NCI-H2227 (cell line): ENCODE measurements around the gene PRIM2.
"Not testable (repeated sequence)": the region's sequence is repeated elsewhere in the genome, so short reads cannot be mapped to it uniquely, and the experiment has no call there.

Experiments used
- DNase-seq: peaks from one replicate; lab custom pipeline; 2025; ENCODE audit not compliant: unreplicated experiment; lab: John Stamatoyannopoulos, UW

Gene PRIM2

DNA sequence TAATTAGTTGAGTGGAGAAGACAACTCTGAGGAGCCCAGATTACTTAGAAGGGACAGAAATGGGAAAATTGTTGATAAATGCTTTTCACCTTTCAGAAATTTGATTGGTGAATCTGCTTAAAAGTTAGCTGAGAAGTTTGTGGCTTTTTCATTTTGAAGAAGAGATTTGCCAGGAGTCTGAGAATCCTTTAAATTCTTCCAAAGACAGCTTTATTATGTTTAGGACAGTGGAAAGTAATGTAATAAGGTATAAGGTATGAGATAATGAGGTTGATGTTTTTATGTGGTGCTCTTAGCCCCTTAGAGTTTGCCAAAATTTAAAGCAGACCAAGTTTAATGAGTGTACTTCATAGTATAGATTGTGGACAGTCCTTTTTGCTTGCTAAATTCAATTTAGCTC, 42.3 kb downstream of the PRIM2 start:
- not testable (repeated sequence) for DNase-seq

DNA sequence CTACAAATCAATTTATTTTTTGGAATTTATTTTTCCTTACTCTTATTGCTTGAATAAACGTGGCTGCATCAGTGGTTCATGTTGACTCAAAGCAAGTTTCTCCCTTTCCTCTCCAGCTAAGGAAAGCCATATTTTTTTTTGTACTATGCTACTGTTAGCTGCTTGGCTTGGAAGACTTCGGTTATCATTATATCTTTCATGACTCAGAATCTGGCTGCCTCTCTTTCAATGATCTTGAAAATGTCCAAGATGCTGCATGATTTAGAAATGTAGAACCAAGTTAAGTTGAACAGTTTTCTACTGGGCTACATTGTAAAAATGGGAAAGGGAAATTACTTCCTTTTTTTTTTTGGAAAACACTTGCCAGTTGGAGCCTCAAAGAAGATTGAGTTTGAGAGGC, 44.9 kb downstream of the PRIM2 start:
- DNase-seq, result not testable (repeated sequence)

DNA sequence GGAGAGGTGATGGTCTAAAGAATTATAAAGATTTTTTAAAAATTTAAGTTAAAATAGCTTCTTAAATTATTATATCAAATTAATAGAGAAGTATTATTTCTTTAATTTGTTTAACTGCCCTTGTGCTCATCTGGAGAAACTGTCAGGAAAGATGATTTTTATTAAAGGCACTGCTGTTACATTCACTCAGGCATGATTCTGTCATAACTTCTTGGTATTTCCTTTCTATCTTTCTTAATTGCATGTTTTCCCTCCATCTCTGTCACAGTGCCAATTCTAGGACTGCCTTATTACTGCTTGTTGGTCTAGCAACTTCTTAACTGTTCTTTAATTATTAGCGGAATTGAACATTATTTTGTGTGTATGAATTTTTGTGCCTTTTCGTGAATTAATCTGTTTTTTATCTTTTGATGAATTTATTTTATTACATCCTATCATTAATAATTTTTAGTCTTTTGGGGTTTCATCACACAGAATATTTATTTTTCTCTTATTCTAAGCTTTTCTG, 47.7 kb downstream of the PRIM2 start:
- not testable (repeated sequence) for DNase-seq

DNA sequence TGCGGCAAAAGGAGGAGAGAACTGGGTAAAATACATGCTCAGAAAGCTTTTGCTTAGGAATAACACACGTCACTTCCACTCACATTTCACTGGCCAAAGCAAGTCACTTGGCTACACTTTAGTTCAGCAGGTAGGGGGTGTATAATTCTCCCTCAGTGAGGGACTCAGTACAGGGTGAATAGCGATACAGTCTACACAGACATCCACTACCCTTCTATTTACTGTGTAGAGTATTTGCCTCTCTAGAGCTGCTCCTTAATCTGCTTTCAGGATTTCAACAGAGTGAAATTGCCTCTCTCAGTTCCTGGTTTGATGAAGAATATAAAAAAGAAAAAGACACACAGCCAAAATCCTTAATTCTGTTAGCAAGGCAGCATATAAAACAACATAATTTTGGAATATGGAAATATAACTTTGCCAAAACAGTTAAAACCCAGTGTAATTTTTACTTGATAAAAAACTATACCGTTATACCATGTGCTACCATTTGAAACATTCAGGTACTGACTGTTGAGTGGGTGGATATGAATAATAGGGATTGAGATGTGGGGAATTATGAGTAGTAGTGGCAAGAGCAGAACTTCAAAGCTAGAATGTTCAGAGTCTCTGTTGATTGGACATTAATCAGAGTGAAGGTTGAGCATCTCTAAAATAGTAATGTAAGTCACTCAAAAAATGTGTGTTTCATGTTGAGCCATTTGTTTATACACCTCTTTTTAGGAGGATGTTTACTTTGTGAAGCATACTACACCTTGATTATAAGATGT, 51.7 kb downstream of the PRIM2 start:
- not testable (repeated sequence) for DNase-seq

DNA sequence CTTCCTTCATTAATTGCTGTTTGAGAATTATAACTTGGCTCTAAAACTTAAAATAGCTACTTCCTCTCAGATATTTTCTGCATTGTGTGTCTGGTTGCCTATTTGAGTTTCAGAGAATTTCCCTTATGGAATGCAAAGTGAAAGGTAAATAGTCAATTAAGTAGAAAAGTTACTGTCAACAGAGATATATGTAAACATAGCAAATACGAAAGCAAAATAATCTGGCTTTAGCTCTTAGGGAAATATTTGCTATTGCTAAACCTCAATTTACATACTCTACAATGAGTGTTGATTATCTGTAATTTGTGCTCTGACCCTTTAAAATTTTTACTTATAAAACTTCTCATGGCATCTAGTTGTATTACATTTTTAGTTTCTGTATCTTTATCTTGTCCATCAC, 54.3 kb downstream of the PRIM2 start:
- DNase-seq, result not testable (repeated sequence)

DNA sequence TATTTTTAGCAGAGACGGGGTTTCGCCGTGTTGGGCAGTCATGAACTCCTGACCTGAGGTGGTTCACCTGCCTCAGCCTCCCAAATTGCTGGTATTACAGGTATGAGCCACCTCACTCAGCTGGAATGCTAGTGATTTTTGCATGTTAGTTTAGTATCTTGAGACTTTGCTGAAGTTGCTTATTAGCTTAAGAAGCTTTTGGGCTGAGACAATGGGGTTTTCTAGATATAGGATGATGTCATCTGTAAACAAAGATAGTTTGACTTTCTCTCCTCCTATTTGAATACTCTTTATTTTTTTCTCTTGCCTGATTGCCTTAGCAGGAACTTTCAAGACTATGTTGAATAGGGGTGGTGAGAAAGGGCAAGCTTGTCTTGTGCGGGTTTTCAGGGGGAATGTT, 57.3 kb downstream of the PRIM2 start:
- DNase-seq, result not testable (repeated sequence)

DNA sequence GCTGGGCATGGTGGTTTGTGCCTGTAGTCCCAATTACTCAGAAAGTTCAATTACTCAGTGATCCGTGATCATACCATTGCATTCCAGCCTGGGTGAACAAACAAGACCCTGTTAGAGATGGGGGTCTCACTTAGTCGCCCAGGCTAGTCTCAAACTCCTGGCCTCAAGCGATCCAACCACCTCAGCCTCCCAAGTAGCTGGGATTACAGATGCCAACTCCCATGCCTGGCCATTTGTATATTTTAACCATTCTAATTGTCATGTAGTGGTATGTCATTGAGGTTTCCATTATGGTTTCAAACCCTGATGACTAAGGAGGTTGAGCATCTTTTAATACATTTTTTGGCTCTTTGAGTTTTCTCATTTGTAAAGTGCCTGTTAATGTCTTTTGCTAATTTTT, 58.7 kb downstream of the PRIM2 start:
- not testable (repeated sequence) for DNase-seq

DNA sequence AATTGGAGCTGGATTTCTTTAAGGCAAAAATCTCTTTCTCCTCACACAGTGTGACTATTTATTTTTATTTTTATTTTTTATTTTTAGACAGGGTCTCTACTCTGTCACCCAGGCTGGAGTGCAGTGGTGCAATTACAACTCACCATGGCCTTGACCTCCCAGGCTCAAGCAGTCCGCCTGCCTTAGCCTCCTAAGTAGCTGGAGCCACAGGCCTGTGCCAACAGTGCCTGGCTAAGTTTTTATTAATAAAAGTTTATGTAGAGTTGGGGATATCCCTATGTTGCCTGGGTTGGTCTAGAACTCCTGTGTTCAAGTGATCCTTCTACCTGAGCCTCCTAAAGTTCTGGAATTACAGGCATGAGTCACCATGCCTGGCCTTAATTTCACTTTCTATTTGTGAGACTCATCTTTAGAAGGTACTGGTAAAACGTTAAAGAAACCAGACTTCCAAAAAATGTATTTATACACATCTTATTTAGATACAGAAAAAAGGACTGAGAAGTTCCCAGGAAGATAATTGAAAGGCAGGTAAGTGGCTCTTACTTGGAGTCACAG, 71.7 kb downstream of the PRIM2 start:
- DNase-seq, result not testable (repeated sequence)

DNA sequence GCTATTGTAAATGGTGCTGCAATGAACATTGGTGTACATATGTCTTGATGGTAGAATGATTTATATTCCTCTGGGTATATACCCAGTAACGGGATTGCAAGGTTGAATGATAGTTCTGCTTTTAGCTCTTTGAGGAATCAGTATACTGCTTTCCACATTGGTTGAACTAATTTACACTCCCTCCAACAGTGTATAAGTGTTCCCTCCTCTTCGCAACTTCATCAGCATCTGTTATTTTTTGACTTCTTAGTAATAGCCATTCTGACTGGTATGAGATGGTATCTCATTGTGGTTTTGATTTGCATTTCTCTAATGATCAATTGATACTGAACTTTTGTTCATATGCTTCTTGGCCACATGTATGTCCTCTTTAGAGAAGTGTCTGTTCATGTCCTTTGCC, 73.4 kb downstream of the PRIM2 start:
- DNase-seq, result not testable (repeated sequence)

DNA sequence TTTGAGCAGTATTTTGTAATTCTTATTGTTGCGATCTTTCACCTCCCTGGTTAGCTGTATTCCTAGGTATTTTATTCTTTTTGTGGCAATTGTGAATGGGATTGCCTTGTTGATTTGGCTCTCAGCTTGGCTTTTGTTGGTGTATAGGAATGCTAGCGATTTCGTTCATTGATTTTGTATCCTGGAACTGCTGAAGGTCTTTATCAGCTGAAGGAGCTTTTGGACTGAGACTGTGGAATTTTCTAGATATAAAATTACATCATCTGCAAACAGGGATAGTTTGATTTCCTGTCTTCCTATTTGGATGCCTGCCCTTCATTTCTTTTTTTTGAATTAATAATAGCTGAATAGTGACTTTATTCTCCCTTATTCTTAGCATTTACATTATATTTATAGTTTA, 74.6 kb downstream of the PRIM2 start:
- DNase-seq, result not testable (repeated sequence)

DNA sequence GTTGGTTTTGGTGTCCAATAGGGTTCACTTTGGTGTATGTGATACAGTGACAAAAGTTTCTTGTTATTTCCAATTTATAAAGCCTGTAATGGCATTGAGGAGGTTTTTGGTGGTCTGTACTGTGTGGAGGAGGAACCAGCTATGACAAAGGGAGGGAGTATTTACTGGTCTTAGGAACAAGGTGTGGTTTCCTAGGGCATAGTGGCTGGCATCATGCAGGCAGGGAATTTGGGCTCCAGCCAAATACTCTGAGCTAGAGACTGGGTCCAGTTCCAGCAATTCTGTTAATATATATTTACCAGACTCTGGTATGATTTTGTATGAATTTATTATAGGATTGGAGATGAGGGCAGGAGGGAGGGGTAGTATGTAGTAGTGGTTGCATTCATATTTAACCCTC, 101.9 kb downstream of the PRIM2 start:
- DNase-seq, result not testable (repeated sequence)

DNA sequence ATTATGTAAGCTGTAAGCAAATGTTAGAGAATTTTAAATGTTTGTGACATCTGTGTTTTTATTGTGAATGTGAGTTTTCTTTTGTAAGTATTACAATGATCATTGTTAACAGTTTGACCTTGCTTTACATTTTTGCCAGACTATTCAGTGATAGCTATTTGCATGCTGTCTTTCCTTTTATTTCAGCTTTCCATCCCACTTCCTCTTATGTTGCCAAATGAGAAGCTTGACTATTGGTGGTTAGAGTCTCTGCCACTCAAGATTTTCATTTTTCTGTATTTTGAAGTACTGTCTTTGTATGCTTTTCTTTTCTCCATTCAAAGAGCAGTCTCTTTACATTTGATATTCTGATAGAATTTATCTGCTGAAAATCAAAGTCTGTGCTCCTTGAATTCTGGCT, 104.1 kb downstream of the PRIM2 start:
- DNase-seq, result no peak

DNA sequence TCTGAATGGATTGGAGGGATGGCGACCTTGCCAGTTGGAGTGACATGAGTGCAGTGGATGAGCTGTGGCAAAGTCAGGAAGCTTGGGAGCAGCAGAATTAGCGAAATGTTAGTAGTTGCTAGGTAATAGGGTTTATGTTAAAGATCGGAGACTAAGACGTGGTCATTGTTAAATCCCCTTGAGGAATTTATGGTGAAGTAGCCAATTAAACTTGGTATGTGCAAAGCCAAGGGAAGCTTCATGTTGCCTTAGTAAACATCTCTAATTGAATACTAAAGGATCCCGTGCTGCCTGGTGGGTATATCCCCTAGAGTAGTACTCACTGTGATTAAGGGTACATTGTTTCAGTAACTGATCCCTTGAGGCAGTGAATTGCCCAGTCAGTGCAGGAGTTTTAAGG, 106.0 kb downstream of the PRIM2 start:
- no peak for DNase-seq

DNA sequence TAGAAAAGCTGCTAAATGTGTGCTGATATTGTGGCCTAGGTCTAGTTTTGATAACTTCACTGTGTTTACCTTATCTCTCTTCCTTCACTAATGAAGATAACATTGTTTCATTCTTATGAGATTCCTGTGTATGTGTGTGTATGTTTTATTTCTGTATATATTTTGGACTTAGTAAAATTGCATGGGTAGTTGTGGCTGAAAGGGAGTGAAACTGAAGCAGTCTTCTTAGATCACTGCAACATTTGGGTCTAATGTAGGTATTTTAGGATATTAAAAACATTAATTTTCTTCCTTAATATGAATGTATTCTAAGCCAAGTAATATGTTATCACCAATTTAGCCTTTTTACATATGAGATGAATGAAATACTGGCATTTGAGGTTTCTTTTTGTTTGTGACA, 114.3 kb downstream of the PRIM2 start:
- DNase-seq, result not testable (repeated sequence)

DNA sequence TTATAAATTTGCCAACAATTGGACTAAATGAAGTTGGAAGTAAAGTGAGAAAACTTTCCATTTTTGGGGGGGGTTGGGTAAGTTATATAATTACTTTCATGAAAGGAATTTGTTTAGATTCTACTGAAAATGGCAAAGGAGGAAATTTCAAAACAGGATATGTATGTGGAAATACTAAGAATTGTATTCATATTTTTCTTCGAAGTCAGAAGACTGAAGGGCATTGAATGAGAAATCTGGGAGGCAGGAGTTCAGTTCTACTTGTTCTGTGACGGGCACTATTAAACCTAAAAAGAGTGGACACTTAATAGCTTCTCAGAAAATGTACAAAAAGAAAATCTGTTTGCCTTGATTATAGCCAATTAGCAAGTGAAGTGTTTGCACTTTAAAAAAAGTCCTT, 114.7 kb downstream of the PRIM2 start:
- DNase-seq, result no peak

DNA sequence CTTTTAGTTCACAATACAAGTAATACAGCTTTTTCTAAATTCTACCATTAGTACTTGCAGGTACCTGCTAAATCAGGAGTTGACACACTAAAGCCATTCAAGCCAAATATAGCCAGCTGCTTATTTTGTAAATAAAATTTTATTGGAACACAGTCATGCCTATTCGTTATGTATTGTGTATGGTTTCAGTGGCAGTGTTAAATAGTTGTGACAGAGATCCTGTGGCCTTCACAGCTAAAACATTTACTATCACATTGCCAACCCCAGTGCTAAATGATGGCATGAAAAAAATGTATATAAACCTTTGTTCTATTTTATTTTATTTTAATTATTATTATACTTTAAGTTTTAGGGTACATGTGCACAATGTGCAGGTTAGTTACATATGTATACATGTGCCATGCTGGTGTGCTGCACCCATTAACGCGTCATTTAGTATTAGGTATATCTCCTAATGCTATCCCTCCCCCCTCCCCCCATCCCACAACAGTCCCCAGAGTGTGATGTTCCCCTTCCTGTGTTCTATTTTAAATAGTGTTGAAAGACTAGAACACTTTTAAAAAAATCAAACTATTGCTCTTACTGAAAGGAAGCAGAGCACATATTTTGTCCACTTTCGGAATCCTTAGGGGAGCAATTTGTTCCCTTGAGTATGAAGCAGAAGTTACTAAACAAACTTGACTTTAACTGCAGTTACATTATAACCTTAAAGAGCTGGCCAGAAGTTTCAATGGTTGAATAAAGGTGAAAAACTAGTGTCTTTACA, 115.7 kb downstream of the PRIM2 start:
- no peak for DNase-seq

DNA sequence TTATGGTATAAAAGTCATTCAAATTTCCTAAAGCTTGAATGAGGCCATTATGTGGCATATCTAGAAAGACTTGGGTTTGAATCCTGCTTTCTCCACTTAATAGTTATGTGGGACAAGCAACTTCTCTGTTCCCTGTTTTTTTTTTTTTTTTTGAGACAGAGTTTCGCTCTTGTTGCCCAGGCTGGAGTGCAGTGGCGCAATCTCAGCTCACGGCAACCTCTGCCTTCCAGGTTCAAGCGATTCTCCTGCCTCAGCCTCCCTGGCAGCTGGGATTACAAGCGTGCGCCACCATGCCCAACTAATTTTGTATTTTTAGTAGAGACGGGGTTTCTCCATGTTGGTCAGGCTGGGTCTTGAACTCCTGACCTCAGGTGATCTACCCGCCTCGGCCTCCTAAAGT, 116.4 kb downstream of the PRIM2 start:
- DNase-seq, result not testable (repeated sequence)

DNA sequence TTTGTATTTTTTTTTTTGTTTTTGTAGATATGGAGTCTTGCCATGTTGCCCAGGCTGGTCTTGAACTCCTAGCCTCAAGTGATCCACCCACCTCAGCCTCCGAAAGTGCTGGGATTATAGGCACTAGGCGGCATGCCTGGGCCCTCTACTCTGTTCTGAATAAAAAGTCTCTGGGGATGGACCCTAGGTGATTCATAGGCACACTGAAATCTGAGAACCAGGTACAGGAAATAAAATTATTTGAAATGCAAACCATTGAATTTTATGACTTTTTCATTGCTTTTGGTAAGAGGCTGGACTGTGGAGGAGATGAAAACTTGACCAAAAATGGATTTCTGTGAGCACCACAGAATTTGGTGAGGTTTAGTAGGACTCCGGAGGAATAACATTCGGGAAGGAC, 117.5 kb downstream of the PRIM2 start:
- no peak for DNase-seq

DNA sequence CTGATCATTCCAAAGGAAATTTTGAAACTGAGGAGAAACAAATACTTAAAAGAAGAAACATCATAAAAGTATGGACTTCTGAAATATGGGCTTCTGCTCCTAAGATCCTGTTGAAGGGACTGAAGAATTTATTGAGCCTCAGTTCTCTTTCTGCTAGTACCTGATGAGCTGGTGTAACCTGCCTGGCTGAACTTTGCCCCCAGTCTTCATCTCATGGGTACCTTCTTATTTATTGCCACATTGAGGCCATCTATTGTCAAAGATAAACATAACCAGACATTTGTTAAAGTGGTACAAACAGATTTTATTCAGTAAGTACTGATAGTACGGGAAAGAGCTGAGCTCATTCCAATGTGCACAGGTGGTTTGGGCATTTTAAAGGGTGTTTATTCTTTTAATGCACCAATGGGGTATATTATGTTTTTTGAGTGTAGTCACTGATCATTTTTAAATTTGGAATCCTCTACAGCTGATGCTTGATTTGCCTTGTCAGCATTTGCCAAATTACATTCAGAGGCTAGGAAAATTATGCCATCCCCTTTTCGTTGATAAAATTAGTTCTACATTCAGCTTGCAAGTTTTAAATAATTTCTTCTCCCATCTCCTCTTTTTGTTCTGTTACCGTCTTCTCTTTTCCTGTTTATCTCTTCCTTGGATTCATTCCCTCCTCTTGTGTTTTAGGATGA, 118.2 kb downstream of the PRIM2 start:
- DNase-seq, result no peak

DNA sequence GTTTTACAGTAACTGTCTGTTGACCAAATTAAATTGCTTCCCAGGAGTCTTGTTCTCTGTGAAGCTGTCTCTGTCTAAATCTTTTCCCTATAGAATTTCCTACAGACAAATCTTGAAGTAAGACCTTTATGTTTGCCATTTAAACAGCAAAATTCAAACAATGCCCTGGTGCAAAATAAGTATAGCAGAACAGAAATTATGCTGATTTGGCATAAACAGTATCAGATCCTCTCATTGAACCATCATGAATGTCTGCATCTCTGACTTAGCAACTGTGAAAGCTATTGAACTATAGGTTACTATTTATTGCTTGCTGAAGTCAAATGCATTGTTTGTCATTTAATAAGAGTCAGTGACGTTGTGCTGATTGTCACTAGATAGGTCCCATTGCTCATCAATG, 123.3 kb downstream of the PRIM2 start:
- DNase-seq, result not testable (repeated sequence)

DNA sequence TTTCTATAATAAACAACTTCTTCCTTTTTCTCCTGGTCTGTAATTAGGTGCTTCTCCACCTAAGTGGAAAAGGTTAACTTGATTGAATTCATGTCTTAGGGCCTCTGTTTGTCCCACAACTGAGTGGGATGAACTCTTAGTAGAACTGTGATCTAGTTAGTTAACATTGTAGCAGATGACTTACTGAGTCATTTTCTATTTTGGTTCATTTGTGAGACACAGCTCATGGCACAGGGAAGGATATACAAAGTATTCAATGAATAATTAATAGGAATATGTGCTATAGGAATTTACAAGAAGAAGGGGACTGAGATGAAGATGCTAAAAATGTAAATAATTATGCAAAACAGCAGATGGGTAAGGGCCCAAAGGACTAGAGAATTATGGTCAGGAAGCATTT, 124.7 kb downstream of the PRIM2 start:
- not testable (repeated sequence) for DNase-seq
